CD14-positive monocyte (primary cell): ENCODE results near the gene GAS7. TPM values are rescaled to one million over a fixed set of nuclear protein-coding genes. Genes with fewer than 3 reads are reported as not detected.
A peak's percentile ranks its signal among the peaks of the same experiment; 100 is the strongest.

ENCODE experiments used
- DNase-seq, 3 donors: peaks; one replicate each; pipeline ENCODE4 v3.0.0-alpha.2; 2011 to 2022
- H2AFZ ChIP-seq: 2 replicates; pipeline ENCODE4 v1.6.0; 2012; ENCODE audit warnings: mild to moderate bottlenecking, low read depth, low read length, inconsistent platforms; ENCODE audit not compliant: insufficient read depth, poor library complexity, severe bottlenecking
- H3K27ac ChIP-seq, 2 donors: 1 replicate in 1 of 2; 2 replicates in 1 of 2; pipeline ENCODE4 v1.5.1; 2012 to 2013; ENCODE audit warnings: low read length in 2 of 2, control low read depth in 1 of 2, inconsistent platforms in 1 of 2, low read depth in 1 of 2, mild to moderate bottlenecking in 1 of 2
- H3K27me3 ChIP-seq, 2 donors: one replicate each; pipeline versions ENCODE4 v1.6.0 to v1.6.1; 2011 to 2013; ENCODE audit warnings: low read length in 2 of 2; ENCODE audit not compliant: control insufficient read depth in 2 of 2, insufficient read depth in 2 of 2
- H3K36me3 ChIP-seq, 2 donors: replicated peaks in 1 of 2; 1 replicate in 1 of 2; 2 replicates in 1 of 2; pipeline versions ENCODE4 v1.5.1 to v1.6.1; 2012 to 2013; ENCODE audit warnings: low read length in 2 of 2, control low read depth in 1 of 2, inconsistent platforms in 1 of 2, mild to moderate bottlenecking in 1 of 2; ENCODE audit not compliant: insufficient read depth in 2 of 2, control insufficient read depth in 1 of 2
- H3K4me1 ChIP-seq, 2 donors: 1 replicate in 1 of 2; 2 replicates in 1 of 2; pipeline versions ENCODE4 v1.5.1 to v1.6.1; 2012 to 2013; ENCODE audit warnings: low read length in 2 of 2, control low read depth in 1 of 2, inconsistent platforms in 1 of 2, mild to moderate bottlenecking in 1 of 2, moderate library complexity in 1 of 2; ENCODE audit not compliant: insufficient read depth in 2 of 2, control insufficient read depth in 1 of 2
- H3K4me2 ChIP-seq: replicated peaks from 2 replicates; pipeline ENCODE3; 2012; ENCODE audit warnings: low read length, moderate library complexity, mild to moderate bottlenecking; ENCODE audit not compliant: poor library complexity, severe bottlenecking; ENCODE audit errors: extremely low read depth
- H3K4me3 ChIP-seq, 3 experiments: fragments of 200-600 bp in 1 of 3; sonication (generic) in 1 of 3; replicated peaks in 1 of 3; 1 replicate in 2 of 3; 2 replicates in 1 of 3; pipeline ENCODE4 v1.5.1; 2011 to 2013; ENCODE audit warnings: low read length in 3 of 3, mild to moderate bottlenecking in 3 of 3, control low read depth in 2 of 3, low read depth in 2 of 3, inconsistent platforms in 1 of 3, moderate library complexity in 1 of 3
- H3K79me2 ChIP-seq: 2 replicates; pipeline ENCODE4 v1.6.0; 2012; ENCODE audit warnings: mild to moderate bottlenecking, control low read depth, inconsistent platforms, low read length, moderate library complexity; ENCODE audit not compliant: insufficient read depth
- H3K9ac ChIP-seq: 2 replicates; pipeline ENCODE4 v1.6.0; 2017; ENCODE audit warnings: low read length, mild to moderate bottlenecking; ENCODE audit not compliant: insufficient read depth, poor library complexity, severe bottlenecking
- H3K9me3 ChIP-seq, 2 donors: replicated peaks in 1 of 2; 1 replicate in 1 of 2; 2 replicates in 1 of 2; pipeline versions ENCODE4 v1.5.1 to v1.6.1; 2012 to 2013; ENCODE audit warnings: low read length in 2 of 2, control low read depth in 1 of 2; ENCODE audit not compliant: control insufficient read depth in 1 of 2, insufficient read depth in 1 of 2
- H4K20me1 ChIP-seq: 2 replicates; pipeline ENCODE4 v1.6.0; 2012; ENCODE audit warnings: mild to moderate bottlenecking, low read length, control low read depth, moderate library complexity; ENCODE audit not compliant: insufficient read depth
- H3K27ac Mint-ChIP-seq, 7 donors: one replicate each; pipeline ENCODE4 v1.8.0; 2020; ENCODE audit warnings: mild to moderate bottlenecking in 7 of 7, mixed read lengths in 7 of 7, moderate library complexity in 6 of 7, inconsistent platforms in 2 of 7
- H3K27me3 Mint-ChIP-seq, 3 donors: one replicate each; pipeline ENCODE4 v1.8.0; 2021 to 2022; ENCODE audit warnings: low read depth in 3 of 3, mild to moderate bottlenecking in 3 of 3, mixed read lengths in 3 of 3, moderate library complexity in 3 of 3, inconsistent platforms in 1 of 3
- H3K36me3 Mint-ChIP-seq, 2 donors: one replicate each; pipeline ENCODE4 v1.8.0; 2020; ENCODE audit warnings: mixed read lengths in 2 of 2, inconsistent platforms in 1 of 2, mild to moderate bottlenecking in 1 of 2
- H3K4me1 Mint-ChIP-seq: one replicate; pipeline ENCODE4 v1.8.0; 2020; ENCODE audit warnings: mild to moderate bottlenecking, mixed read lengths
- H3K4me3 Mint-ChIP-seq, 2 donors: one replicate each; pipeline ENCODE4 v1.8.0; 2020; ENCODE audit warnings: mild to moderate bottlenecking in 2 of 2, mixed read lengths in 2 of 2, moderate library complexity in 1 of 2
- H3K9me3 Mint-ChIP-seq, 7 donors: one replicate each; pipeline ENCODE4 v1.8.0; 2020 to 2022; ENCODE audit warnings: mixed read lengths in 7 of 7, mild to moderate bottlenecking in 6 of 7, moderate library complexity in 6 of 7, inconsistent platforms in 2 of 7
- WGBS: methylation state at CpG from one replicate; pipeline ENCODE4 v1.1.5; 2013; ENCODE audit warnings: missing lambda C conversion rate; ENCODE audit not compliant: insufficient coverage; 5-methylcytosine and 5-hydroxymethylcytosine counted together
- intact Hi-C, 2 donors: fragments of 100-400 bp; cut with micrococcal nuclease; formaldehyde crosslinking; loops; one replicate each; pipeline versions ENCODE4 v1.15.0 to v1.15.1; 2023
- polyA plus RNA-seq, 3 donors: library from polyadenylated mRNA; depleted of rRNA in 1 of 3; unstranded in 2 of 3; stranded (reverse) in 1 of 3; fragments of 300-500 nt in 2 of 3; fragments of >200 nt in 1 of 3; fragmentation: Illumina TruSeq in 2 of 3; gene quantifications; 1 replicate in 2 of 3; 2 replicates in 1 of 3; pipeline ENCODE4 v1.2.3, GENCODE V29; 2012 to 2021
- TF ChIP-seq, protein P1 (sequence below): fragments of 200-600 bp; IDR thresholded peaks from one replicate; pipeline ENCODE4 v1.8.0; 2022; ENCODE audit warnings: antibody characterized with exemption, mild to moderate bottlenecking

Gene GAS7
- polyA plus RNA-seq, 3 donors = 53.1 to 91.9 (median 66.6) TPM

DNA sequence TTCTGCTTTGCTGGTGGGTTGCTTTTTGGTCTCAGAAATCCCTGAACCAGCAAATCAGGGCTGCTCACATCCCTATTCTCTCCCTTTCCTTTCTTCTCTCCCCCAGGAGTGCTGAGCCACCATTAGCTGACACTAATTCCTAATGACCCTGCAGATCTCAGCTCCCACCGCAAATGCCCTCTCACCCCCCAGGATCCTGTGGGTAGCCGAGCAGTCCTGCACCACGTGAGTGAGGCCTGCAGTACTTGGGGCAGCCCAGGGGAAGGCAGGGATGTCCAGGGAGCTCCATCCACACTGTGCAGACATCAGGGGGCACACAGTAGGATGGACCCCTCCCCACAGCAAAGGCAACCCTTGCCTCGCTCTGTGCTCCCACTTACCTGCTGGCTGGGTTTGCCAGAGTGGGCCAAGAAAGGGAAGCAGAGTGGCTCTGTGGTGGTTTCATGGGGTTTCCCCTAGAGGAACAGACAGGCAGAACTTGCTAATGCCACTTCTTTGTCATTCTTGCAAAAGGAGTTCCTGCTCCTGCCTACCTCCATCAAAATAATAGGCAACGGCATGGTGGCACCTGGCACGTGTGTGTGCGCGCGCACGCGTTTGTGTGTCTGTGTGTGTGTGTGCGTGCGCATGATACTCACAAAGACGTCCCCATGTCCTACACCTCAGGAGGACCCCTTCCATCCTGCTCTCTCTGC, 135.6 kb downstream of the GAS7 start:
- peaks cover 2 to 20% (median 7%) of the 10 kb centered on the region in 7 donors for H3K9me3 Mint-ChIP-seq
- TF ChIP-seq, protein P1, sequence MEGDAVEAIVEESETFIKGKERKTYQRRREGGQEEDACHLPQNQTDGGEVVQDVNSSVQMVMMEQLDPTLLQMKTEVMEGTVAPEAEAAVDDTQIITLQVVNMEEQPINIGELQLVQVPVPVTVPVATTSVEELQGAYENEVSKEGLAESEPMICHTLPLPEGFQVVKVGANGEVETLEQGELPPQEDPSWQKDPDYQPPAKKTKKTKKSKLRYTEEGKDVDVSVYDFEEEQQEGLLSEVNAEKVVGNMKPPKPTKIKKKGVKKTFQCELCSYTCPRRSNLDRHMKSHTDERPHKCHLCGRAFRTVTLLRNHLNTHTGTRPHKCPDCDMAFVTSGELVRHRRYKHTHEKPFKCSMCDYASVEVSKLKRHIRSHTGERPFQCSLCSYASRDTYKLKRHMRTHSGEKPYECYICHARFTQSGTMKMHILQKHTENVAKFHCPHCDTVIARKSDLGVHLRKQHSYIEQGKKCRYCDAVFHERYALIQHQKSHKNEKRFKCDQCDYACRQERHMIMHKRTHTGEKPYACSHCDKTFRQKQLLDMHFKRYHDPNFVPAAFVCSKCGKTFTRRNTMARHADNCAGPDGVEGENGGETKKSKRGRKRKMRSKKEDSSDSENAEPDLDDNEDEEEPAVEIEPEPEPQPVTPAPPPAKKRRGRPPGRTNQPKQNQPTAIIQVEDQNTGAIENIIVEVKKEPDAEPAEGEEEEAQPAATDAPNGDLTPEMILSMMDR = no peak
- H3K9ac ChIP-seq = peak overlapping the region; percentile 78
- intact Hi-C loops = loop anchor here (1.0 to 10.0 kb wide), 5 partner anchors 41 to 109 kb away; no protein-coding TSS in a partner anchor
- DNase-seq = peak; percentile 78 to 92 (median 91)
- peaks cover 9% of the 10 kb centered on the region for H4K20me1 ChIP-seq
- peak overlapping the region in 1 of 3 experiments; percentile 43 for H3K4me3 ChIP-seq
- H3K4me1 Mint-ChIP-seq = peaks cover 73% of the 10 kb centered on the region
- peak overlapping the region; percentile 97 to 99 (median 98) for H3K27ac Mint-ChIP-seq
- peaks cover 25 to 29% of the 10 kb centered on the region in 2 donors for H3K36me3 Mint-ChIP-seq
- H3K27me3 ChIP-seq = no peaks in the 10 kb centered on the region
- 8% methylated on average over 3 of the region's 14 CpGs for WGBS
- peaks cover 61 to 63% of the 10 kb centered on the region in 2 donors for H3K4me1 ChIP-seq
- peaks cover 43% of the 10 kb centered on the region for H3K79me2 ChIP-seq
- peak overlapping the region; percentile 46 for H3K4me2 ChIP-seq
- H3K4me3 Mint-ChIP-seq = peak overlapping the region in 1 of 2 donors; percentile 71
- no peak overlapping the region for H2AFZ ChIP-seq
- H3K36me3 ChIP-seq = no peaks in the 10 kb centered on the region
- peak overlapping the region; percentile 89 to 100 for H3K27ac ChIP-seq
- H3K27me3 Mint-ChIP-seq = peaks cover 0 to 13% (median 0%) of the 10 kb centered on the region in 3 donors
- H3K9me3 ChIP-seq = peaks cover 0 to 7% of the 10 kb centered on the region in 2 donors

GRCh38 chr17:10061111-10061845, 137.1 kb downstream of the GAS7 start:
- H3K27me3 ChIP-seq = no peaks in the 10 kb centered on the region
- peak; percentile 51 to 77 (median 69) for DNase-seq
- H3K4me3 ChIP-seq = peak overlapping the region in 1 of 3 experiments; percentile 14
- no peaks in the 10 kb centered on the region for H3K36me3 ChIP-seq
- intact Hi-C loops = loop anchor here (5.0 to 10.0 kb wide), 4 partner anchors 39 to 96 kb away; no protein-coding TSS in a partner anchor
- H2AFZ ChIP-seq = no peak overlapping the region
- H3K9me3 ChIP-seq = peaks cover 0 to 7% of the 10 kb centered on the region in 2 donors
- Mint-ChIP-seq H3K36me3 (peaks cover 24 to 28% of the 10 kb centered on the region in 2 donors), H3K27ac (peak overlapping the region; percentile 83 to 99 (median 93)), H3K9me3 (peaks cover 2 to 20% (median 8%) of the 10 kb centered on the region in 7 donors), H3K4me3 (peak overlapping the region in 1 of 2 donors; percentile 49), H3K4me1 (peaks cover 73% of the 10 kb centered on the region), H3K27me3 (peaks cover 0 to 13% (median 3%) of the 10 kb centered on the region in 3 donors)
- peak overlapping the region; percentile 65 to 66 for H3K27ac ChIP-seq
- H3K9ac ChIP-seq = peak overlapping the region; percentile 29
- TF ChIP-seq, protein P1 = no peak
- peaks cover 9% of the 10 kb centered on the region for H4K20me1 ChIP-seq
- 53% methylated on average over 3 of the region's 13 CpGs for WGBS
- H3K4me2 ChIP-seq = no peak overlapping the region
- peaks cover 61 to 63% of the 10 kb centered on the region in 2 donors for H3K4me1 ChIP-seq
- peaks cover 43% of the 10 kb centered on the region for H3K79me2 ChIP-seq
